ENCODE results near the gene SLIT1. TPM values are rescaled to one million over a fixed set of nuclear protein-coding genes. Genes with fewer than 3 reads are reported as not detected.
A peak's percentile ranks its signal among the peaks of the same experiment; 100 is the strongest.

SLIT1 gene
- total and polyA plus RNA-seq, 2 of the 8 experiments (the other 6 are each of a cell fraction or from before 2014, with no cell fraction given), result 0.70 to 0.88 TPM

DNA sequence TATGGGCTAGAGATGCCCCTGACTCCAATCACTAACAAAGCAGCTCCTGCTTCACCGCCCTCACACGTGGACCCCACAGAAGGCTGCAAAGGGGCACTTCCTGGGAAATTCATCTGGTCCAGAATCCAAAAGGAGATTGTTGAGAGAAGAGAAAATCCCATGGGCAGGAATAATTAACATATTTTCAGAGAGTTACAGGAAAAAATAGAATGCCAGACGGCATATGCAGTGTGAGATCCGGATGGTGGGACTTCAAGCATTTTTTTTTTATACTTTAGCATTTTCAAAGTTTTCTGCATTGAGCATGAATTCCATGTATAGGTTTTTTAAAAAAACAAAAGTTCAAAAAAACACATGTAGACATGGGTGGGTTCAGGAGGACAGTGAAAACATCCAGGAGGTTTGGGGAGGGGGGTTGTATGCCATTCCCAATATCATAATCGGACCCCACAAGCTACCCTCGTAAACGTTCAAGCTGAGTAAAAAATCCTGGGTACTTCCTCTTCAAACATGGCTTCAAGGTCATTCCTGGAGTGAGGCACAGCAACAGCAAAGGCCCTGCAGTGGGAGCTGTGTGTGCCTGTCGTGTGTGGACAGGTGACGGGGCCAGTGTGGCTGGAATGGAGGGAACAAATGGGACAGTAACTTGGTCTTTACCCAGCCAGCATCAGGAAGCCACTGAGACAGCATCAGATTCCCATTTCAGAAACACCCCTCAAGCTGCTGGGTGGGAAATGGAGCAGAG, 128.1 kb downstream of the SLIT1 start:
- 0 out of 2 replicates have a peak overlapping the region, but pooled peaks have one; percentile 80 for H4K8ac ChIP-seq (ENCODE audit: extremely low read depth, insufficient read depth, low read length)
- no peak overlapping the region for H3K4me3 ChIP-seq (ENCODE audit: extremely low read depth in 1 of 4, insufficient read depth in 2 of 4, low read depth in 3 of 4, low read length in 4 of 4)
- no peak overlapping the region for H4K91ac ChIP-seq (replicated peaks; ENCODE audit: insufficient read length, low read length)
- no peak overlapping the region for H3K9ac ChIP-seq (replicated peaks in 1 of 4; ENCODE audit: extremely low read depth in 1 of 4, low read depth in 3 of 4, low read length in 3 of 4)
- H2BK20ac ChIP-seq (ENCODE audit: low read length), result no peak overlapping the region
- no peak overlapping the region for H2AFZ ChIP-seq (ENCODE audit: low read length)
- no peak overlapping the region for H3K4me2 ChIP-seq (ENCODE audit: insufficient read depth in 1 of 2, low read depth in 2 of 2, low read length in 2 of 2)
- no peaks in the 10 kb centered on the region for H3K27me3 ChIP-seq (replicated peaks in 1 of 4; ENCODE audit: control insufficient read depth in 3 of 4, extremely low read depth in 1 of 4, insufficient read depth in 3 of 4, low read length in 3 of 4)
- H3K9me3 ChIP-seq (ENCODE audit: insufficient read depth in 2 of 2, low read depth in 1 of 2, low read length in 1 of 2), result no peaks in the 10 kb centered on the region
- peaks cover 0 to 2% of the 10 kb centered on the region in 2 experiments for H4K20me1 ChIP-seq (replicated peaks in 1 of 2; ENCODE audit: control insufficient read depth in 1 of 2, insufficient read depth in 2 of 2, low read length in 2 of 2)
- no peak overlapping the region for H3K23ac ChIP-seq (ENCODE audit: insufficient read length)
- no peak overlapping the region for H4K5ac ChIP-seq (ENCODE audit: insufficient read length, low read depth, low read length)
- no peaks in the 10 kb centered on the region for H3K79me1 ChIP-seq (ENCODE audit: low read depth, low read length)
- no peak overlapping the region for H2BK15ac ChIP-seq (ENCODE audit: low read length)
- FAIRE-seq, result no peak
- H3K18ac ChIP-seq (ENCODE audit: extremely low read depth, low read length), result no peak overlapping the region
- ChIA-PET CTCF (ENCODE audit: partially characterized antibody) (interaction anchor here (0.6 to 8.6 kb wide), 11 partner anchors 9 to 378 kb away, joined by 3 to 90 read pairs (median 5); no protein-coding TSS in a partner anchor), POLR2A (ENCODE audit: partially characterized antibody) (interaction anchor here (0.9 kb wide), 1 partner anchor 9 kb away, joined by 3 read pairs; no protein-coding TSS in a partner anchor)
- no peak overlapping the region for H3K56ac ChIP-seq (replicated peaks; ENCODE audit: insufficient read length, low read depth, low read length)
- TF ChIP-seq CBX8 (IDR thresholded peaks at IDR 0.05; ENCODE audit: borderline replicate concordance, low read depth, low read length), result no peak
- no peak for TF ChIP-seq POU5F1 (IDR thresholded peaks at IDR 0.05; ENCODE audit: low read depth, low read length)
- no peak for TF ChIP-seq RXRA (IDR thresholded peaks at IDR 0.05; ENCODE audit: insufficient read depth, low read depth, low read length)
- no peak for TF ChIP-seq KDM4A (IDR thresholded peaks at IDR 0.05; ENCODE audit: low read depth, low read length, severe bottlenecking)
- TF ChIP-seq, protein P1, sequence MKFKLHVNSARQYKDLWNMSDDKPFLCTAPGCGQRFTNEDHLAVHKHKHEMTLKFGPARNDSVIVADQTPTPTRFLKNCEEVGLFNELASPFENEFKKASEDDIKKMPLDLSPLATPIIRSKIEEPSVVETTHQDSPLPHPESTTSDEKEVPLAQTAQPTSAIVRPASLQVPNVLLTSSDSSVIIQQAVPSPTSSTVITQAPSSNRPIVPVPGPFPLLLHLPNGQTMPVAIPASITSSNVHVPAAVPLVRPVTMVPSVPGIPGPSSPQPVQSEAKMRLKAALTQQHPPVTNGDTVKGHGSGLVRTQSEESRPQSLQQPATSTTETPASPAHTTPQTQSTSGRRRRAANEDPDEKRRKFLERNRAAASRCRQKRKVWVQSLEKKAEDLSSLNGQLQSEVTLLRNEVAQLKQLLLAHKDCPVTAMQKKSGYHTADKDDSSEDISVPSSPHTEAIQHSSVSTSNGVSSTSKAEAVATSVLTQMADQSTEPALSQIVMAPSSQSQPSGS (IDR thresholded peaks at IDR 0.05; ENCODE audit: low read length), result no peak
- no peak for TF ChIP-seq PHF8 (conservative IDR thresholded peaks at IDR 0.05; ENCODE audit: low read depth, low read length)
- H3K27ac ChIP-seq (ENCODE audit: low read depth, low read length), result no peak overlapping the region
- H3K79me2 ChIP-seq (ENCODE audit: control insufficient read depth in 1 of 2, insufficient read depth in 2 of 2, low read length in 2 of 2), result no peaks in the 10 kb centered on the region
- DNase-seq (ENCODE audit: low read depth in 1 of 2, low spot score in 2 of 2), result no peak
- no peak overlapping the region for H2BK120ac ChIP-seq (replicated peaks; ENCODE audit: low read depth, low read length)
- no peak overlapping the region for H2BK12ac ChIP-seq (ENCODE audit: low read depth, low read length)
- no peak overlapping the region for H3K4ac ChIP-seq (replicated peaks; ENCODE audit: insufficient read length, low read depth, low read length)
- 91% methylated on average over 9 of the region's 9 CpGs; no CpG with 5 or more reads in 1 of the 2 experiments for WGBS, 2 experiments (ENCODE audit: extremely low coverage in 1 of 2, insufficient coverage in 1 of 2, insufficient read length in 1 of 2, insufficient replicate concordance in 2 of 2, low coverage in 1 of 2, low lambda C conversion rate in 2 of 2, missing lambda C conversion rate in 1 of 2)
- H2AK5ac ChIP-seq (ENCODE audit: low read depth, low read length), result no peak overlapping the region
- no peaks in the 10 kb centered on the region for H3K36me3 ChIP-seq (ENCODE audit: control insufficient read depth in 2 of 4, insufficient read depth in 4 of 4, low read length in 3 of 4)
- no peaks in the 10 kb centered on the region; the same call in 1 of the 2 replicates for H3K23me2 ChIP-seq (ENCODE audit: low read depth, low read length)
- H2BK5ac ChIP-seq (ENCODE audit: low read depth, low read length), result no peak overlapping the region
- H3K14ac ChIP-seq (ENCODE audit: insufficient read length), result no peak overlapping the region
- peaks cover 0 to 9% (median 2%) of the 10 kb centered on the region in 4 experiments; a peak in 2 of 7 replicates for H3K4me1 ChIP-seq (replicated peaks in 1 of 4; ENCODE audit: control insufficient read depth in 3 of 4, insufficient read depth in 4 of 4, low read length in 3 of 4)

Data from H1 (cell line).